ENCODE data around the gene ELL2. TPM values are rescaled to one million over a fixed set of nuclear protein-coding genes. Genes with fewer than 3 reads are reported as not detected.

Gene ELL2
- polyA plus RNA-seq, 3 donors: 3.1 to 8.1 (median 5.8) TPM

- Histone ChIP-seq H3K4me2 (replicated peaks; ENCODE audit: extremely low read depth, low read length, poor library complexity, severe bottlenecking) (no peak overlapping the region), H3K36me3 (replicated peaks in 1 of 2; ENCODE audit: control insufficient read depth in 1 of 2, insufficient read depth in 2 of 2, low read length in 2 of 2) (no peaks in the 10 kb centered on the region), H3K27me3 (ENCODE audit: control insufficient read depth in 2 of 2, insufficient read depth in 2 of 2, low read length in 2 of 2) (no peaks in the 10 kb centered on the region), H2AFZ (ENCODE audit: insufficient read depth, low read depth, low read length, poor library complexity, severe bottlenecking) (no peak overlapping the region), H3K4me1 (ENCODE audit: control insufficient read depth in 1 of 2, insufficient read depth in 2 of 2, low read length in 2 of 2) (peaks cover 39 to 41% of the 10 kb centered on the region in 2 donors), H3K4me3 (replicated peaks in 1 of 3; ENCODE audit: low read depth in 2 of 3, low read length in 3 of 3) (no peak overlapping the region), H4K20me1 (ENCODE audit: insufficient read depth, low read length) (no peaks in the 10 kb centered on the region), H3K27ac (ENCODE audit: low read depth in 1 of 2, low read length in 2 of 2) (no peak overlapping the region), H3K9me3 (replicated peaks in 1 of 2; ENCODE audit: control insufficient read depth in 1 of 2, insufficient read depth in 1 of 2, low read length in 2 of 2) (no peaks in the 10 kb centered on the region), H3K79me2 (ENCODE audit: insufficient read depth, low read length) (no peaks in the 10 kb centered on the region), H3K9ac (ENCODE audit: insufficient read depth, low read length, poor library complexity, severe bottlenecking) (no peak overlapping the region)
- peak overlapping the region in 1 of 7 donors; percentile 10 for H3K27ac Mint-ChIP-seq
- no peak for DNase-seq
- intact Hi-C loops (cut with micrococcal nuclease): loop anchor here (2.0 to 5.0 kb wide), 4 partner anchors 65 to 288 kb away; partner anchors contain the start of genes RFESD (in 2 of the 2) and ARSK (in 1 of the 2)
- H3K4me3 Mint-ChIP-seq: no peak overlapping the region
- H3K9me3 Mint-ChIP-seq: peaks cover 0 to 3% (median 0%) of the 10 kb centered on the region in 7 donors
- H3K27me3 Mint-ChIP-seq (ENCODE audit: low read depth in 3 of 3): peaks cover 1 to 2% (median 2%) of the 10 kb centered on the region in 3 donors
- no peaks in the 10 kb centered on the region for H3K36me3 Mint-ChIP-seq
- no CpG with 5 or more reads among the region's 3 CpGs for WGBS (ENCODE audit: insufficient coverage)
- no peak for TF ChIP-seq CTCF (IDR thresholded peaks at IDR 0.05)
- H3K4me1 Mint-ChIP-seq: peaks cover 49% of the 10 kb centered on the region
Observed at GRCh38 chr5:95845391-95845790, 116.3 kb downstream of the ELL2 start.

- peak overlapping the region in 1 of 3 experiments; percentile 41 for H3K4me3 ChIP-seq (replicated peaks in 1 of 3; ENCODE audit: low read depth in 2 of 3, low read length in 3 of 3)
- peak overlapping the region in 1 of 2 donors; percentile 82 for H3K27ac ChIP-seq (ENCODE audit: low read depth in 1 of 2, low read length in 2 of 2)
- no peaks in the 10 kb centered on the region for H3K9me3 ChIP-seq (replicated peaks in 1 of 2; ENCODE audit: control insufficient read depth in 1 of 2, insufficient read depth in 1 of 2, low read length in 2 of 2)
- H3K4me2 ChIP-seq (replicated peaks; ENCODE audit: extremely low read depth, low read length, poor library complexity, severe bottlenecking): peak overlapping the region; percentile 40
- peaks cover 63% of the 10 kb centered on the region for H3K4me1 Mint-ChIP-seq
- 63% methylated on average over 1 of the region's 3 CpGs for WGBS (ENCODE audit: insufficient coverage)
- H3K9ac ChIP-seq (ENCODE audit: insufficient read depth, low read length, poor library complexity, severe bottlenecking): no peak overlapping the region
- intact Hi-C loops (cut with micrococcal nuclease): loop anchor here in 1 of 2 donors (2.0 to 5.0 kb wide), 2 partner anchors 36 to 63 kb away; no protein-coding TSS in a partner anchor
- peak in 2 of 3 donors; percentile 49 to 51 for DNase-seq
- no peaks in the 10 kb centered on the region for H4K20me1 ChIP-seq (ENCODE audit: insufficient read depth, low read length)
- no peaks in the 10 kb centered on the region for H3K36me3 Mint-ChIP-seq
- peak overlapping the region; percentile 89 to 98 (median 96) for H3K27ac Mint-ChIP-seq
- no peak for TF ChIP-seq CTCF (IDR thresholded peaks at IDR 0.05)
- no peaks in the 10 kb centered on the region for H3K27me3 ChIP-seq (ENCODE audit: control insufficient read depth in 2 of 2, insufficient read depth in 2 of 2, low read length in 2 of 2)
- H3K4me3 Mint-ChIP-seq: peak overlapping the region in 1 of 2 donors; percentile 68
- no peak overlapping the region for H2AFZ ChIP-seq (ENCODE audit: insufficient read depth, low read depth, low read length, poor library complexity, severe bottlenecking)
- H3K9me3 Mint-ChIP-seq: peaks cover 0 to 3% (median 0%) of the 10 kb centered on the region in 7 donors
- peaks cover 55 to 57% of the 10 kb centered on the region in 2 donors for H3K4me1 ChIP-seq (ENCODE audit: control insufficient read depth in 1 of 2, insufficient read depth in 2 of 2, low read length in 2 of 2)
- peaks cover 0 to 2% (median 2%) of the 10 kb centered on the region in 3 donors for H3K27me3 Mint-ChIP-seq (ENCODE audit: low read depth in 3 of 3)
- H3K36me3 ChIP-seq (replicated peaks in 1 of 2; ENCODE audit: control insufficient read depth in 1 of 2, insufficient read depth in 2 of 2, low read length in 2 of 2): no peaks in the 10 kb centered on the region
- no peaks in the 10 kb centered on the region for H3K79me2 ChIP-seq (ENCODE audit: insufficient read depth, low read length)
Observed at GRCh38 chr5:95843733-95844223, 117.9 kb downstream of the ELL2 start.
